ENCODE data around the gene PLA2G2D. TPM values are rescaled to one million over a fixed set of nuclear protein-coding genes. Genes with fewer than 3 reads are reported as not detected.

PLA2G2D gene, protein sequence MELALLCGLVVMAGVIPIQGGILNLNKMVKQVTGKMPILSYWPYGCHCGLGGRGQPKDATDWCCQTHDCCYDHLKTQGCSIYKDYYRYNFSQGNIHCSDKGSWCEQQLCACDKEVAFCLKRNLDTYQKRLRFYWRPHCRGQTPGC
- not detected in 2 replicates for total RNA-seq (2011; cell fraction: chromatin; rRNA removed; ENCODE audit: low replicate concordance)
- not detected in 2 replicates for total RNA-seq (2011; cell fraction: nucleolus; rRNA removed)
- total RNA-seq (2011; cell fraction: nucleoplasm; rRNA removed), result not detected in 2 replicates
- total RNA-seq (2014; rRNA removed), result not detected in 2 replicates
- total RNA-seq (2014; rRNA removed; fragmentation: Illumina TruSeq; extraction: Trizol), result not detected in 2 replicates
- total RNA-seq (2015; rRNA removed; fragmentation: Illumina TruSeq; extraction: Trizol), result not detected in 2 replicates
- not detected in 2 replicates for total RNA-seq (2021)
- not detected in 2 replicates for polyA plus RNA-seq (2011; rRNA removed)
- not detected in 2 replicates for polyA plus RNA-seq (2011; cell fraction: cytosol; rRNA removed)
- not detected in 2 replicates for polyA plus RNA-seq (2011; cell fraction: nucleus; rRNA removed)
- polyA plus RNA-seq (2012), result 0.03 and 0.07 TPM in 2 replicates
- not detected in 2 replicates for polyA plus RNA-seq (2014; fragmentation: Illumina TruSeq; extraction: Trizol)
- polyA plus RNA-seq (2014; fragmentation: Nextera tagmentation; extraction: Ambion mirVana), result not detected
- polyA plus RNA-seq (2014; rRNA removed), result not detected in 2 replicates
- polyA minus RNA-seq (2011; rRNA and poly(A)+ RNA removed), result not detected in 2 replicates
- not detected in 2 replicates for polyA minus RNA-seq (2011; cell fraction: cytosol; rRNA and poly(A)+ RNA removed)
- not detected in 2 replicates for polyA minus RNA-seq (2011; cell fraction: nucleus; rRNA and poly(A)+ RNA removed)
- Bru-seq, nascent RNA, result not detected
- percentile 10 among the genes with signal in this experiment for BruChase-seq, experiment 1, labeled RNA remaining after a 2-hour chase
- BruChase-seq, experiment 2, labeled RNA remaining after a 6-hour chase, result not detected
- long read RNA-seq, experiment 1, result 0 reads
- long read RNA-seq, experiment 2, result 0 reads
- long read RNA-seq, experiment 3, result 0 reads

GRCh38 chr1:20119347-20119746, at the start of gene PLA2G2D:
Gene PLA2G2D, minus strand, starts transcription at chr1:20119536. Its CDS starts 38 bp downstream, at chr1:20119498.
- H3K4me2 ChIP-seq (ENCODE audit: insufficient read depth, low read length), result no peak within 1 kb of the TSS
- ATAC-seq (no peak), DNase-seq (ENCODE audit: extremely low read depth in 1 of 4, low spot score in 3 of 4) (no peak), FAIRE-seq (no peak)
- no peaks in the 10 kb centered on the region for H3K79me2 ChIP-seq (ENCODE audit: control insufficient read depth, insufficient read depth, low read length)
- no peak within 1 kb of the TSS for H2AFZ ChIP-seq (ENCODE audit: low read depth, low read length)
- in situ Hi-C loops (cut with MboI), result no loop called here
- H3K4me1 ChIP-seq (replicated peaks in 1 of 2; ENCODE audit: control insufficient read depth in 2 of 2, insufficient read depth in 2 of 2, low read length in 2 of 2), result peaks cover 4 to 8% of the 10 kb centered on the region in 2 experiments; a peak in 3 of 5 replicates
- ChIA-PET CTCF (ENCODE audit: low intra/inter-chr PET ratio) (no interaction called here), POLR2A (no interaction called here)
- H3K4me3 ChIP-seq, result no peak within 1 kb of the TSS
- no peak within 1 kb of the TSS for H3K27ac ChIP-seq (ENCODE audit: extremely low read depth, low read depth, low read length)
- H3K27me3 ChIP-seq (ENCODE audit: control insufficient read depth in 2 of 2, insufficient read depth in 2 of 2, low read length in 2 of 2), result peaks cover 24 to 57% of the 10 kb centered on the region in 2 experiments; a peak in 4 of 5 replicates
- intact Hi-C loops (cut with micrococcal nuclease), result no loop called here
- TF ChIP-seq ETV5 (CRISPR knock-in tag; IDR thresholded peaks at IDR 0.05; ENCODE audit: low read depth), result no peak
- no peak for TF ChIP-seq NCOA1 (IDR thresholded peaks at IDR 0.05; ENCODE audit: low read depth)
- no CpG with 5 or more reads among the region's 2 CpGs for WGBS (ENCODE audit: insufficient coverage, low coverage, missing lambda C conversion rate)
- no peaks in the 10 kb centered on the region for H4K20me1 ChIP-seq (replicated peaks; ENCODE audit: control insufficient read depth, insufficient read depth, low read length)
- no peaks in the 10 kb centered on the region for H3K9me3 ChIP-seq (replicated peaks; ENCODE audit: control insufficient read depth, insufficient read depth, low read depth, low read length)
- H3K9ac ChIP-seq (ENCODE audit: insufficient read depth in 1 of 2, low read depth in 2 of 2, low read length in 2 of 2), result no peak within 1 kb of the TSS
- H3K9me1 ChIP-seq (ENCODE audit: control insufficient read depth, insufficient read depth, low read length), result no peaks in the 10 kb centered on the region
- H3K36me3 ChIP-seq (ENCODE audit: control insufficient read depth, insufficient read depth, low read length), result no peaks in the 10 kb centered on the region
- BruUV-seq (replicated peaks), result no TSS peak
